PC-9 (cell line): ENCODE data around the gene SLC38A7.

Experiments
- CTCF ChIP-seq: fragments of 200-600 bp; sonication (generic); conservative IDR thresholded peaks from 2 replicates; pipeline ENCODE4 v1.6.1; 2017; ENCODE audit warnings: mixed run types, antibody characterized with exemption, mild to moderate bottlenecking, moderate library complexity
- EZH2 ChIP-seq: fragments of 200-600 bp; sonication (generic); IDR thresholded peaks from 2 replicates; pipeline ENCODE4 v1.8.0; 2017; ENCODE audit warnings: antibody characterized with exemption, low read depth

GRCh38 chr16:58727796-58728568, 43.4 kb upstream of the SLC38A7 start:
- TF ChIP-seq CTCF (no peak), EZH2 (no peak)
